ENCODE data around the gene TGFA. TPM values are rescaled to one million over a fixed set of nuclear protein-coding genes. Genes with fewer than 3 reads are reported as not detected.
A peak's percentile ranks its signal among the peaks of the same experiment; 100 is the strongest.

TGFA gene
- total RNA-seq, 3 donors from 2014 or later (not counting 1 experiment from before 2014, with no cell fraction given), result 5.0 to 13.3 (median 8.6) TPM

DNA sequence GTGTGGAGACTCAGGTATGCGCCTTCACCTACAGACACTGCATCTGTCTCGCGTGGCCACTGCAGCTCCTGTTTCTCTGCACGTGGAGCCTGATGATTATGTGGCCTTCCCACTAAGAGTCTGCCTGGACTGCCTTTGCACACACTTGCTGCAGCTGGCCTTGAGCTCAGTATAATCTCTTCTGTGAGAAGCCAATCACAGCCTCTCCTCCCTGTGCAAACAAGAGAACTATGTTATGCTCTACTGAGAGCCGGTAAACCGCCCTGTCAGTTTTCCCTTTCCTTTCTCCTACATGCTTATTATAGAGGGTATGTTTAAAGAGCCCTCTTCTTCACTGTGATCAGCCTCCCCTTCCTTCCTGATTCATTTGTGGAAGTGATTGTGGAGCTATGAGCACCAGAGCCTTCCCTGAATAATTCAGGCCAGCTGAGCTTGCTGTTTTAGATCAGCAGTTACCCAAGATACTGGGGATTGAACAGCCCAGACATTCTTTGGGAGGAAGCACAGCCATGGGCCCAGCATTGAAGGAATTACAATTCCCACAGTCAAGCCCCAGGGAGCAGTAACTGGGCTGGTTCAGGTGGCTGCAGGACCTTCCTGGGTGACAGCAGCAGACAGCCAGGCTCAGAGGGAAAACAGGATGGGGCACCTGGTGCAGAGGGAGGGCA lies 3.7 kb upstream of the TGFA start:
- no peak for ATAC-seq
- Histone ChIP-seq H3K9me3 (ENCODE audit: control insufficient read depth, insufficient read depth, low read length) (no peaks in the 10 kb centered on the region), H3K27ac (ENCODE audit: low read length) (no peak overlapping the region), H3K4me1 (ENCODE audit: control insufficient read depth, insufficient read depth, low read length) (peaks cover 26% of the 10 kb centered on the region), H3K36me3 (ENCODE audit: control insufficient read depth, insufficient read depth, low read length) (no peaks in the 10 kb centered on the region), H3K4me3 (ENCODE audit: low read length) (no peak overlapping the region), H3K27me3 (ENCODE audit: control insufficient read depth, insufficient read depth, low read length) (peaks cover 8% of the 10 kb centered on the region)
- H3K27ac Mint-ChIP-seq, result no peak overlapping the region
- no peak overlapping the region for H3K4me3 Mint-ChIP-seq
- WGBS (ENCODE audit: insufficient coverage), result 91% methylated on average over 4 of the region's 6 CpGs
- H3K27me3 Mint-ChIP-seq (ENCODE audit: low read depth in 2 of 2), result peaks cover 18 to 23% of the 10 kb centered on the region in 2 donors
- H3K36me3 Mint-ChIP-seq, result no peaks in the 10 kb centered on the region
- DNase-seq, result no peak
- intact Hi-C loops (cut with micrococcal nuclease), result no loop called here
- TF ChIP-seq, protein P1, sequence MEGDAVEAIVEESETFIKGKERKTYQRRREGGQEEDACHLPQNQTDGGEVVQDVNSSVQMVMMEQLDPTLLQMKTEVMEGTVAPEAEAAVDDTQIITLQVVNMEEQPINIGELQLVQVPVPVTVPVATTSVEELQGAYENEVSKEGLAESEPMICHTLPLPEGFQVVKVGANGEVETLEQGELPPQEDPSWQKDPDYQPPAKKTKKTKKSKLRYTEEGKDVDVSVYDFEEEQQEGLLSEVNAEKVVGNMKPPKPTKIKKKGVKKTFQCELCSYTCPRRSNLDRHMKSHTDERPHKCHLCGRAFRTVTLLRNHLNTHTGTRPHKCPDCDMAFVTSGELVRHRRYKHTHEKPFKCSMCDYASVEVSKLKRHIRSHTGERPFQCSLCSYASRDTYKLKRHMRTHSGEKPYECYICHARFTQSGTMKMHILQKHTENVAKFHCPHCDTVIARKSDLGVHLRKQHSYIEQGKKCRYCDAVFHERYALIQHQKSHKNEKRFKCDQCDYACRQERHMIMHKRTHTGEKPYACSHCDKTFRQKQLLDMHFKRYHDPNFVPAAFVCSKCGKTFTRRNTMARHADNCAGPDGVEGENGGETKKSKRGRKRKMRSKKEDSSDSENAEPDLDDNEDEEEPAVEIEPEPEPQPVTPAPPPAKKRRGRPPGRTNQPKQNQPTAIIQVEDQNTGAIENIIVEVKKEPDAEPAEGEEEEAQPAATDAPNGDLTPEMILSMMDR (IDR thresholded peaks at IDR 0.05), result no peak
- H3K9me3 Mint-ChIP-seq, result no peaks in the 10 kb centered on the region
- H3K4me1 Mint-ChIP-seq, result peaks cover 21 to 23% of the 10 kb centered on the region in 2 donors

GRCh38 chr2:70556608-70557007 lies 3.0 kb upstream of the TGFA start:
- no peaks in the 10 kb centered on the region for H3K36me3 ChIP-seq (ENCODE audit: control insufficient read depth, insufficient read depth, low read length)
- no peak for DNase-seq
- no peak overlapping the region for H3K4me3 Mint-ChIP-seq
- WGBS (ENCODE audit: insufficient coverage), result 87% methylated on average over 2 of the region's 2 CpGs
- H3K4me3 ChIP-seq (ENCODE audit: low read length), result no peak overlapping the region
- peaks cover 26% of the 10 kb centered on the region for H3K4me1 ChIP-seq (ENCODE audit: control insufficient read depth, insufficient read depth, low read length)
- H3K27ac Mint-ChIP-seq, result no peak overlapping the region
- TF ChIP-seq, protein P1 (IDR thresholded peaks at IDR 0.05), result no peak
- H3K36me3 Mint-ChIP-seq, result no peaks in the 10 kb centered on the region
- peaks cover 5% of the 10 kb centered on the region for H3K27me3 ChIP-seq (ENCODE audit: control insufficient read depth, insufficient read depth, low read length)
- H3K27me3 Mint-ChIP-seq (ENCODE audit: low read depth in 2 of 2), result peaks cover 18 to 22% of the 10 kb centered on the region in 2 donors
- peaks cover 28% of the 10 kb centered on the region in 2 donors for H3K4me1 Mint-ChIP-seq
- H3K9me3 ChIP-seq (ENCODE audit: control insufficient read depth, insufficient read depth, low read length), result no peaks in the 10 kb centered on the region
- ATAC-seq, result no peak
- intact Hi-C loops (cut with micrococcal nuclease), result no loop called here
- H3K9me3 Mint-ChIP-seq, result no peaks in the 10 kb centered on the region
- H3K27ac ChIP-seq (ENCODE audit: low read length), result no peak overlapping the region

GRCh38 chr2:70554338-70554892 lies 789 bp upstream of the TGFA start:
- DNase-seq (no peak), ATAC-seq (no peak)
- intact Hi-C loops (cut with micrococcal nuclease), result loop anchor here (5.0 kb wide), 1 partner anchor 47 kb away; no protein-coding TSS in a partner anchor
- Histone ChIP-seq H3K36me3 (ENCODE audit: control insufficient read depth, insufficient read depth, low read length) (no peaks in the 10 kb centered on the region), H3K27ac (ENCODE audit: low read length) (peak overlapping the region; percentile 46), H3K4me3 (ENCODE audit: low read length) (peak overlapping the region; percentile 62), H3K27me3 (ENCODE audit: control insufficient read depth, insufficient read depth, low read length) (peaks cover 5% of the 10 kb centered on the region), H3K4me1 (ENCODE audit: control insufficient read depth, insufficient read depth, low read length) (peaks cover 26% of the 10 kb centered on the region), H3K9me3 (ENCODE audit: control insufficient read depth, insufficient read depth, low read length) (no peaks in the 10 kb centered on the region)
- TF ChIP-seq, protein P1 (IDR thresholded peaks at IDR 0.05), result peak; percentile 54
- Mint-ChIP-seq H3K4me1 (peaks cover 35 to 41% of the 10 kb centered on the region in 2 donors), H3K27ac (peak overlapping the region; percentile 63 to 75), H3K27me3 (ENCODE audit: low read depth in 2 of 2) (peaks cover 8 to 16% of the 10 kb centered on the region in 2 donors), H3K36me3 (no peaks in the 10 kb centered on the region), H3K4me3 (peak overlapping the region; percentile 82), H3K9me3 (no peaks in the 10 kb centered on the region)
- 35% methylated on average over 18 of the region's 18 CpGs for WGBS (ENCODE audit: insufficient coverage)

Data from natural killer cell (primary cell).